IPS-18c (cell line): ENCODE results near the gene PSMB9.
"Not testable (repeated sequence)": the region's sequence is repeated elsewhere in the genome, so short reads cannot be mapped to it uniquely, and the experiment has no call there.

ENCODE experiments used
- H3K4me3 ChIP-seq: 2 replicates; pipeline ENCODE4 v1.7.0; 2013; ENCODE audit warnings: low read depth, mild to moderate bottlenecking, low read length, moderate library complexity; ENCODE audit not compliant: insufficient read depth
- H3K9me3 ChIP-seq: one replicate; pipeline ENCODE4 v1.6.1; 2013; ENCODE audit warnings: mild to moderate bottlenecking, low read length, moderate library complexity; ENCODE audit not compliant: control insufficient read depth, insufficient read depth

Gene PSMB9

GRCh38 chr6:32853541-32854375, at the start of gene PSMB9, which contains the start of gene TAP1:
Gene PSMB9, plus strand, starts transcription at chr6:32854192. Its CDS starts 38 bp downstream, at chr6:32854230.
Gene TAP1, minus strand, starts transcription at chr6:32853704. Its CDS starts 68 bp downstream, at chr6:32853636.
- Histone ChIP-seq H3K4me3 (peak within 1 kb of the TSS; percentile 89), H3K9me3 (no peaks in the 10 kb centered on the region)

DNA sequence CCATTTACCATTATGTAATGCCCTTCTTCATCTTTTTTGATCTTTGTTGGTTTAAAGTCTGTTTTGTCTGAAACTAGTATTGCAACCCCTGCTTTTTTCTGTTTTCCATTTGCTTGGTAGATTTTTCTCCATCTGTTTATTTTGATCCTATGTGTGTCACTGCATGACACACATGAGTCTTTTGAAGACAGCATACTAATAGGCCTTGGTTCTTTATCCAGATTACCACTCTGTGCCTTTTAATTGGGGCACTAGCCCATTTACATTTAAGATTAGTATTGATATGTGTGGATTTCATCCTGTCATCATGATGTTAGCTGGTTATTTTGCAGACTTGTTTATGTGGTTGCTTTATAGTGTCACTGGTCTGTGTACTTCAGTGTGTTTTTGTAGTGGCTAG, 48.6 kb upstream of the PSMB9 start:
- not testable (repeated sequence) for H3K4me3 ChIP-seq

DNA sequence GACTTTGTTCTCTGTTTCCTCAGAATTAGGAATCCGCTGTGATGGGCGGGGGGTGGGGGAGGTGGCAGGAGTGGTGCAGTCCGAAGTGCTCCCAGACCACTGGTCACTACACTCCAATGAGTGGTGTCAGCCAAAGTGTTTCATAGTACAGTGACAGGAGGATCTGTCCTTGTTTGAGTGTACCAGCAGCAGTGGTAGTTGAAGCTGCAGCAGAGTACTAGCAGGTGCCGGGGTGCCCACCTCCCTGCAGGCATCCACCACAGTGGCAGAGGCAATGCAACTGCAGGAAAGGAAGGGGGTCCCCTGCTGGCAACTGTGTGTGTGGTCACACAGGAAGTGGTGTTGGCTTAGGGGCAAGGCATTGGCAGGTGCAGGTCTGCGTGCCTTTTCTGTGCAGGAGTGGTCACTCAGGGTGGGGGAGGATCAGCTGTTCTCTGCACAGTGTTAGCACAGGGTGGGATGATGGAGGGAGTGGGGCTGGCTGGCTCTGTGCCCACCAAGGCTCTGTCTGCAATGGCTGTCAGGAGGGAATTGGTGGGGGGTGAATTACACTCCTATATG, 46.9 kb upstream of the PSMB9 start:
- H3K9me3 ChIP-seq: no peaks in the 10 kb centered on the region
- H3K4me3 ChIP-seq: no peak overlapping the region

More for the DNA sequence above, 48.6 kb upstream of the PSMB9 start:
- H3K9me3 ChIP-seq: not testable (repeated sequence)

DNA sequence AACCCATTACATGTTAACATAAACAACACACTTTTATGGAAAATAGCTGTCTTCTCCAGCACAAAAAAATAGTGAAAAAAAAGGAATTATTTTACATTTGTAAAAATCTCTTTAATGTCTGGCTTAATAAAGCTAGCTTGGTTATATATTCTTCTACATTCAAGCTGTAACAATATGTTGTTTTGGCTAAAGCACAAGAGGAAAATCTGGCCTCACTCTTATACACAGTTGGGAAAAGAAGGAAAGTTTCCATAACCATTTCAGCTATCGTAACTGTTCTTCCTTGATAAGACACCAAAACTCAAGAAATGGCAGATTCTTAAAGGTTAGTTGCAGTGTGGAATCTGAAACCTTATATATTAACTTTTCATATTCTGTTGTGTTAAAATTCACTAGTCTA, 44.8 kb upstream of the PSMB9 start:
- no peaks in the 10 kb centered on the region for H3K9me3 ChIP-seq
- H3K4me3 ChIP-seq: no peak overlapping the region

GRCh38 chr6:32814145-32814544, 39.8 kb upstream of the PSMB9 start:
- Histone ChIP-seq H3K9me3 (no peaks in the 10 kb centered on the region), H3K4me3 (no peak overlapping the region)

GRCh38 chr6:32815115-32815514, 38.9 kb upstream of the PSMB9 start:
- Histone ChIP-seq H3K9me3 (no peaks in the 10 kb centered on the region), H3K4me3 (no peak overlapping the region)

GRCh38 chr6:32815996-32816395, 38.0 kb upstream of the PSMB9 start:
- no peak overlapping the region for H3K4me3 ChIP-seq
- H3K9me3 ChIP-seq: no peaks in the 10 kb centered on the region

- Histone ChIP-seq H3K4me3 (no peak within 1 kb of the TSS), H3K9me3 (no peaks in the 10 kb centered on the region)
Observed at GRCh38 chr6:32816746-32817204, 37.2 kb upstream of the PSMB9 start, which contains the start of gene HLA-DOB. Gene HLA-DOB, minus strand, starts transcription at chr6:32817002. Its CDS starts 51 bp downstream, at chr6:32816951.

DNA sequence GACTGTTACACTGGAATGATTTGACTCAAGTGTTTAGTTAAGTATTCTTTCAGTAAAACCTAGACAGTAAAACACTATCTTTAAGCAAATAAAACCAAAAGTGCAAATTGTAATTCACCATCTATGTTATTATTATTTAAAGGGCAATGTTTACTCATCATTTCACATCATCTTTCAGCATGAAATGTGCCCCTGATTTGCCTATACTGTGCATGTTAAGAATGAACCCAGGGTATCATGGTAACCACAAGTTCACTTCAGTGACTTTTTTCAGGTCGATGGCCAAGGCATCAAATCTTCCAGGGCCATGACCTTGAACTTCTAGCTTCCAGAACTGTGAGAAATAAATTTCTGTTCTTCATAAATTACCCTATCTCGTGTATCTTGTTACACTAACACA, 35.1 kb upstream of the PSMB9 start:
- no peaks in the 10 kb centered on the region for H3K9me3 ChIP-seq
- no peak overlapping the region for H3K4me3 ChIP-seq

GRCh38 chr6:32819729-32820128, 34.3 kb upstream of the PSMB9 start:
- Histone ChIP-seq H3K9me3 (no peaks in the 10 kb centered on the region), H3K4me3 (no peak overlapping the region)

- Histone ChIP-seq H3K9me3 (no peaks in the 10 kb centered on the region), H3K4me3 (no peak overlapping the region)
Observed at GRCh38 chr6:32825966-32826365, 28.0 kb upstream of the PSMB9 start.

DNA sequence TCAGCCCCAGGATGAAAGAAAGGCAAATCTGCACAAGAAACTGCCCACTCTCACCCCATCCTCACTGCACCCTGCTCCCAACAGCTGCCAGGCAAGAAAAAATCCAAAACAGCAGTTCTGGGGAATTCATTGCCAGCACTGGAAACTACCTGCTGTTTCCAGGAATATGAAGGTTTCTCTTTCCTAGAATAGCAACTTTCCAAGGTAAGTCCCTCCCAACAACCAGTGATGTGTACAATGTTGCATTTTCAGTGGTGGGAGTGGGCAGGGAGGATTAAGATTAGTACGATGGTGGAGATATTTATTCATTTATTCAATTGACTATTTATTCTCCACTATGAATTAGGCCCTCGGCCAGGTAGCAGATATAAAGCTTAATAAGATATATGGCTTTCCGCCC, 27.0 kb upstream of the PSMB9 start:
- Histone ChIP-seq H3K9me3 (no peaks in the 10 kb centered on the region), H3K4me3 (no peak overlapping the region)

GRCh38 chr6:32829495-32829894, 24.5 kb upstream of the PSMB9 start:
- H3K9me3 ChIP-seq: no peaks in the 10 kb centered on the region
- no peak overlapping the region for H3K4me3 ChIP-seq

DNA sequence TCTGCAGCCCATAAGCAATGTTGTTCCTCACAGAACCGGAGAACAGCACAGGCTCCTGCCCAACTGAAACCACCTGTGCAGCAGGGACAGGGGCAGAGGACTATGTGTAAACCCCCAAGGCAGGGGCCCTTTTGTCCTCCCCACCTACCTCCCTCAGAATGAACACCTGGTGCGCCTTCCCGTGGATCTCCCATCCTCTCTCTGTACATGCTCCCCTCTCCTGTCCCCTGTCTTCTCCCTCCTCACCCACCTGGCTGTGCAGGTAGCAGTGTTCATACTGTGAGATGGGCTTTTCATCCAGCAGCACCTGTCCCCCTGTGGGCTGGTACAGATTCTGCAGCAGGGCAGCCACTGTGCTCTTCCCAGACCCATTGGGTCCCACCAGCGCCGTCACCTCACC, 24.0 kb upstream of the PSMB9 start:
- H3K4me3 ChIP-seq: no peak overlapping the region
- H3K9me3 ChIP-seq: no peaks in the 10 kb centered on the region

DNA sequence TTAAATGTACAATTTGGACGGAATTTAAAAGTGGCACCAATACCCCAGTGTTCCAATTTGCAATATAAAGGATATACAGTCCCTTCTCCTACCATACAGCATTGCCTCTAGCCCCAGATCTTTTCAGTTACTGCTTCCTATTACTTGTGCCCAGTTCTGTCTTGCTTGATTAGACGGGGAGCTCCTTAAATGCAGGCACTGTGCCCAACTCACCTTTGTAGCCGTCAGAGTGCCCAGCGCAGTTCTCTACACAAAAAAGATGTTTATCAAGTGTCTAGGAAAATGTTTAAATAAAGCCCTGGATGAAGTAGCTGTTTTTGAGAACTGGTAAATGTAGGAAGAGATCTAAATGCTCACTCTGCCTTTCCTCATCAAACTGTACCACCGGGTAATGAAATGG, 23.1 kb upstream of the PSMB9 start:
- no peak overlapping the region for H3K4me3 ChIP-seq
- no peaks in the 10 kb centered on the region for H3K9me3 ChIP-seq

- no peaks in the 10 kb centered on the region for H3K9me3 ChIP-seq
- no peak overlapping the region for H3K4me3 ChIP-seq
Observed at GRCh38 chr6:32832535-32832934, 21.5 kb upstream of the PSMB9 start.

GRCh38 chr6:32833664-32834063, 20.3 kb upstream of the PSMB9 start:
- no peak overlapping the region for H3K4me3 ChIP-seq
- H3K9me3 ChIP-seq: no peaks in the 10 kb centered on the region

- H3K4me3 ChIP-seq: no peak overlapping the region
Observed at GRCh38 chr6:32835167-32835893, 18.7 kb upstream of the PSMB9 start.

More at GRCh38 chr6:32835167-32835893, 18.7 kb upstream of the PSMB9 start:
- H3K9me3 ChIP-seq: no peaks in the 10 kb centered on the region
